Choroid plexus epithelial cell (primary cell): ENCODE data around the gene ZBTB6.
"Not testable (repeated sequence)": the region's sequence is repeated elsewhere in the genome, so short reads cannot be mapped to it uniquely, and the experiment has no call there.

Experiments used
- DNase-seq: peaks from one replicate; pipeline ENCODE4 v3.0.0-alpha.2; 2010; ENCODE audit warnings: low read depth
- H3K4me3 ChIP-seq: 2 replicates; pipeline ENCODE4 v1.5.1; 2011; ENCODE audit warnings: low read depth, mild to moderate bottlenecking, control low read depth, low read length, moderate library complexity
- TF ChIP-seq, protein P1 (sequence below): conservative IDR thresholded peaks from 2 replicates; pipeline ENCODE4 v1.5.1; 2011; ENCODE audit warnings: low read depth, mild to moderate bottlenecking, control low read depth, inconsistent platforms, low read length, moderate library complexity

Gene ZBTB6

DNA sequence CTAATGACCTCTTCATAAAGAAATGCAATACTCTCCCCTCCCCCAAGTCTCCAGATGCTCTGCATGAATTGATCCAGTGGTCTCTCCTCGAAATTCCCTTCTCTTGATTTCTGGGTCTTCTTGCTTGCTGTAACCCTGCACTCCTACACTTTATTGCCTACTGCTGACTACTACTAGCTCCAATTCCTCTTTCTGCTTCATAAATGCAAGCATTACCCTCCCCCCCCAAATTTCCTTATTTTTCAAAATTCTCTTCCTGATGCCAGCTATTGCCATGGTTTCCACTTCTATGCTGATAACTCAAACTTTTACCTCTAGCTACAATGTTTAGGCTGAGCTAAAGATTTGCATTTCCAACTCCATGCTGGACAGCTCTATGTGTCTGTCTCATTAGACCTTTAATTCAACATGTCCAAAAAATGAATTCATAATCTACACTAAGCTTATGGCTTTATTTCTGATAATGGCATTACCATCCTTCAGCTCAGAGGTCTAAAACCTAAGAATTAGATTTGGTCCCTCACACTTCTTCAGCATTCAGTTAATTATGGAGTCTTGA, 16.8 kb upstream of the ZBTB6 start:
- TF ChIP-seq, protein P1, sequence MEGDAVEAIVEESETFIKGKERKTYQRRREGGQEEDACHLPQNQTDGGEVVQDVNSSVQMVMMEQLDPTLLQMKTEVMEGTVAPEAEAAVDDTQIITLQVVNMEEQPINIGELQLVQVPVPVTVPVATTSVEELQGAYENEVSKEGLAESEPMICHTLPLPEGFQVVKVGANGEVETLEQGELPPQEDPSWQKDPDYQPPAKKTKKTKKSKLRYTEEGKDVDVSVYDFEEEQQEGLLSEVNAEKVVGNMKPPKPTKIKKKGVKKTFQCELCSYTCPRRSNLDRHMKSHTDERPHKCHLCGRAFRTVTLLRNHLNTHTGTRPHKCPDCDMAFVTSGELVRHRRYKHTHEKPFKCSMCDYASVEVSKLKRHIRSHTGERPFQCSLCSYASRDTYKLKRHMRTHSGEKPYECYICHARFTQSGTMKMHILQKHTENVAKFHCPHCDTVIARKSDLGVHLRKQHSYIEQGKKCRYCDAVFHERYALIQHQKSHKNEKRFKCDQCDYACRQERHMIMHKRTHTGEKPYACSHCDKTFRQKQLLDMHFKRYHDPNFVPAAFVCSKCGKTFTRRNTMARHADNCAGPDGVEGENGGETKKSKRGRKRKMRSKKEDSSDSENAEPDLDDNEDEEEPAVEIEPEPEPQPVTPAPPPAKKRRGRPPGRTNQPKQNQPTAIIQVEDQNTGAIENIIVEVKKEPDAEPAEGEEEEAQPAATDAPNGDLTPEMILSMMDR = no peak
- no peak overlapping the region for H3K4me3 ChIP-seq
- no peak for DNase-seq

DNA sequence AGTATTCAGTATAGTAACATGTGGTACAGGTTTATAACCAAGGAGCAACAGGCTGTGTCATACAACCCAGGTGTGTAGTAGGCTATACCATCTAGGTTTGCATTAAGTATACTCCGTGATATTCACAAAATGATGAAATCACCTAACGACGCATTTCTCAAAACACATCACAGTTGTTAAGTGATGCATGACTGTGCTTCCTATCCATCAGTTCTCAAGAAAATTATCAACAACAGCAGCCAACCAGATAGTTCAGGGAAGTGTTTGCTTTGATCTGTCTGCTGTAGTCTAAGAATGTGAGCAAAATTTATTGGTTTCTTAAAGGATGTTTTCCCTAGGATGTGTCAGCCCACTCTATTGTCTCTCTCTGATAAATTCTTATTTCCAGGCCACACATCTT, 10.8 kb upstream of the ZBTB6 start:
- H3K4me3 ChIP-seq = no peak overlapping the region
- DNase-seq = no peak
- TF ChIP-seq, protein P1 = no peak

DNA sequence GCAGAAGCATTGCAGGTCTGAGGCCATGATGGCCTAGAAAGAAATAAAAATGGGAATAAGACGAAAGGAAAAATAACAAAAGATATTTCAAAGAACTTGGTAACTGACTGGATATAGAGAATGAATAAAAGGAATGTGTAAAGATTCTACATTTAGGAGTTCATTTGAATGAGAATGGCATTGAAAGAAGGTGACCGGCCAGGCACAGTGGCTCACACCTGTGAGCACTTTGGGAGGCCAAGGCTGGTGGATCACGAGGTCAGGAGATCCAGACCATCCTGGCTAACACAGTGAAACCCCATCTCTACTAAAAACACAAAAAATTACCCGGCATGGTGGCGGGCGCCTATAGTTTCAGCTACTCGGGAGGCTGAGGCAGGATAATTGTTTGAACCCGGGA, 9.6 kb upstream of the ZBTB6 start:
- H3K4me3 ChIP-seq = no peak overlapping the region
- DNase-seq = no peak
- TF ChIP-seq, protein P1 = no peak

DNA sequence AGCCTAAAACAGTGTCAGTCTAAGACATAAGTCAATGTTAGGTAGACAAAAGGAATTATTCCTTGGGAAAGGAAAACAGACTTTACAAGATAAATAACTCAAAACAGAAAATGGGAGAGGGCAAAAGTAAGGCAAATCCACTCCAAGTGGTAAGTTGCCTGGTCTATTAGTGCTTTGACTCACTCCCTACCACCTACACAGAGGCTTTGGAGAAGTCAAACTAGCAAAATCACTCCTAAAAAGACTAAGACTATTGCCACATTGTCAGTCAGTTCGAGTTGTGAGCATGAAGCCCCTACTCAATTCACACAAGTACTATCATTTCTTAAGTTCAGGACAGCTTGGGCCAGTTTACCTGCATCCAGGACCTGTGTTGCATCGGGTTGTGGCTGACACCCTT, 5.2 kb upstream of the ZBTB6 start:
- DNase-seq = no peak
- no peak overlapping the region for H3K4me3 ChIP-seq
- TF ChIP-seq, protein P1 = no peak

DNA sequence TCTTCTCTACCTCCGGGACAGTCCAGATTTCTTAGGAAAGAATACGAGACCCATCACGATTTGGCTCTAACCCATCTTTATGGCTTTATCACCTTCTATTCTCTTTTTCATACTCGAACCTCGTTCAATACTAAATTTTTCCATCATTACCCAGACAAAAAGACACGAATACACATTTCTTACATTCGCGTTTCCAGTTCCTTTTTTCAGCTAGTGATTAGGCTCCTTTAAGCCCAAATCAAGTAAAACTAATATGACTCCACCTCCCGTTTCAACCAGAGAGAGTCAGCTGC, 506 bp downstream of the ZBTB6 start:
- TF ChIP-seq, protein P1 = no peak
- no peak for DNase-seq
- H3K4me3 ChIP-seq = peak overlapping the region; percentile 84

DNA sequence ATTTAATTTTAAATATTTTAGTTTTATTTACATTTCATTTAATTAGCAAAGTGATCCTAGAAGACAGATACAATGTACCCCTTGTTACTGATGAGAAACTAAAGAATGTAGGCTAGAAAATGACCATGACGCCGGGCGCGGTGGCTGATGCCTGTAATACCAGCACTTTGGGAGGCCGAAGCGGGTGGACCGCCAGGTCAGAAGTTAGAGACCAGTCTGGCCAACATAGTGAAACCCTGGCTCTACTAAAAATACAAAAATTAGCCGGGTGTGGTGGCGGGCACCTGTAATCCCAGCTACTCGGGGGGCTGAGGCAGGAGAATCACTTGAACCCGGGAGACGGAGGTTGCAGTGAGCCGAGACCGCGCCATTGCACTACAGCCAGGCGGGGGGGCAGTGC, 7.0 kb downstream of the ZBTB6 start:
- not testable (repeated sequence) for H3K4me3 ChIP-seq, DNase-seq

DNA sequence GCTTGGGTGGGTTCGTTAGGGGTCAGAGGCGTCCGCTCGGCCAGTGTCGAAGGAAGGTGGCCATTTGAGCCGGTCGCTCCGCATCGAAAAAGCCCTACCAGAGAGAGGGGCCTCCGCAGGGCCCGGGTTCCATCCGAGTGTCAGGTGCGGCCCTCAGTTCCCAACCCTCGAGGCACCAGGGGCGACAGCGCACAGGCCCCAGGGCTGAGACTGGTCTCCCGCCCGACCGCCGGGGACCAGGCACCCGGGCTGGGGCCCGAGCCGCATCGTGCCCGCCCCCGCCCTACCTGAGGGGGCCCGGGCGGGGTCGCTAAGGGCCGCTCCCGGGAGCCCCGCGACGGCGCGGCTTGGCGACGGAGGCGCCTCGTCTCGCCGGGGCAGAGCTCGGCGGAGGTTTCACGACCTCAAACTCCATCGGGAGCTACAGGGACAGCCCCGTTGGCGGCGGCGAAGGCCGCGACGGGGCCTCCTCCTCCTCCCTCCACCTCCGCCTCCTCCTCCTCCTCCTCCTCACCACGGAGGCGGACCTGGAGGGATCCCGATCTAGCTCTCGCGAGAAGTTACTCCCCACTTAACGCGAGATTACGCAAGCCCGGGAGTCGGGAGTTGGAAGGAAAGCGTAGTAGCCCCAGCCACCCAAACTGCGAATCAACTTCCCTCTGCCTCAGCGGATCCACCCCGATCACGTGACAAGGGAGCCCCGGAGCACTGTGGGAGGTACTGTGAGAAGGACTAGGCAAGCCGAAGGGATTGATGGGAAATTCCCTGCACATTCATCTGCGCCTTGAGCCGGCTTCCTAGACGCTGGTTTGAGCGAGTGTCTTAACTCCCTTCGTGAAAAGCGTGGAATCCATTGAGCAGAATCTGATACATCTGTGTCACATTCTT, 8.1 kb downstream of the ZBTB6 start, which contains the start of gene RC3H2:
TSS of gene RC3H2 (minus strand) at position 537 of the 888 bp plus-strand sequence. CDS start 7,850 bp downstream, outside the sequence.
- TF ChIP-seq, protein P1 = no peak
- DNase-seq = peak; percentile 100
- H3K4me3 ChIP-seq = peak within 1 kb of the TSS; percentile 77
